ENCODE results near the gene SCUBE1. TPM values are rescaled to one million over a fixed set of nuclear protein-coding genes. Genes with fewer than 3 reads are reported as not detected.
A peak's percentile ranks its signal among the peaks of the same experiment; 100 is the strongest.

SCUBE1 gene
- total and polyA plus RNA-seq, 2 of the 8 experiments (the other 6 are each of a cell fraction or from before 2014, with no cell fraction given), result 2.3 to 4.9 TPM

- no peak overlapping the region for H3K27ac ChIP-seq (ENCODE audit: low read depth, low read length)
- H3K4me3 ChIP-seq (ENCODE audit: extremely low read depth in 1 of 4, insufficient read depth in 2 of 4, low read depth in 3 of 4, low read length in 4 of 4), result no peak overlapping the region
- peak overlapping the region; percentile 75; the same call in 1 of the 2 replicates for H2BK5ac ChIP-seq (ENCODE audit: low read depth, low read length)
- peak overlapping the region in 2 of 4 experiments; percentile 3 to 16; a peak in 2 of 7 replicates for H3K9ac ChIP-seq (replicated peaks in 1 of 4; ENCODE audit: extremely low read depth in 1 of 4, low read depth in 3 of 4, low read length in 3 of 4)
- H2AK5ac ChIP-seq (ENCODE audit: low read depth, low read length), result no peak overlapping the region; the same call in 1 of the 2 replicates
- H3K14ac ChIP-seq (ENCODE audit: insufficient read length), result no peak overlapping the region
- H3K9me3 ChIP-seq (ENCODE audit: insufficient read depth in 2 of 2, low read depth in 1 of 2, low read length in 1 of 2), result no peaks in the 10 kb centered on the region
- H3K79me1 ChIP-seq (ENCODE audit: low read depth, low read length), result no peaks in the 10 kb centered on the region
- CTCF ChIA-PET (ENCODE audit: partially characterized antibody), result interaction anchor here (0.8 to 6.1 kb wide), 14 partner anchors 8 to 203 kb away, joined by 3 to 42 read pairs (median 4); no protein-coding TSS in a partner anchor
- H4K8ac ChIP-seq (ENCODE audit: extremely low read depth, insufficient read depth, low read length), result no peak overlapping the region
- H4K5ac ChIP-seq (ENCODE audit: insufficient read length, low read depth, low read length), result no peak overlapping the region
- DNase-seq (ENCODE audit: low read depth in 1 of 2, low spot score in 2 of 2) (no peak), FAIRE-seq (no peak)
- no peak overlapping the region for H3K4ac ChIP-seq (replicated peaks; ENCODE audit: insufficient read length, low read depth, low read length)
- H4K20me1 ChIP-seq (replicated peaks in 1 of 2; ENCODE audit: control insufficient read depth in 1 of 2, insufficient read depth in 2 of 2, low read length in 2 of 2), result peaks cover 0 to 6% of the 10 kb centered on the region in 2 experiments
- no peak overlapping the region for H2BK15ac ChIP-seq (ENCODE audit: low read length)
- peak overlapping the region; percentile 40; the same call in 1 of the 2 replicates for H2BK20ac ChIP-seq (ENCODE audit: low read length)
- peak overlapping the region; percentile 72 for H2AFZ ChIP-seq (ENCODE audit: low read length)
- peaks cover 2 to 11% (median 4%) of the 10 kb centered on the region in 4 experiments; a peak in 6 of 7 replicates for H3K4me1 ChIP-seq (replicated peaks in 1 of 4; ENCODE audit: control insufficient read depth in 3 of 4, insufficient read depth in 4 of 4, low read length in 3 of 4)
- H2BK12ac ChIP-seq (ENCODE audit: low read depth, low read length), result peak overlapping the region; percentile 68; the same call in 1 of the 2 replicates
- H3K27me3 ChIP-seq (replicated peaks in 1 of 4; ENCODE audit: control insufficient read depth in 3 of 4, extremely low read depth in 1 of 4, insufficient read depth in 3 of 4, low read length in 3 of 4), result no peaks in the 10 kb centered on the region
- POLR2A ChIA-PET (ENCODE audit: partially characterized antibody), result interaction anchor here (0.6 to 1.1 kb wide), 3 partner anchors 10 to 1455 kb away, joined by 3 to 4 read pairs (median 4); no protein-coding TSS in a partner anchor
- no peak overlapping the region for H2BK120ac ChIP-seq (replicated peaks; ENCODE audit: low read depth, low read length)
- WGBS, 2 experiments (ENCODE audit: extremely low coverage in 1 of 2, insufficient coverage in 1 of 2, insufficient read length in 1 of 2, insufficient replicate concordance in 2 of 2, low coverage in 1 of 2, low lambda C conversion rate in 2 of 2, missing lambda C conversion rate in 1 of 2), result 74% methylated on average over 13 of the region's 13 CpGs; no CpG with 5 or more reads in 1 of the 2 experiments
- H3K4me2 ChIP-seq (ENCODE audit: insufficient read depth in 1 of 2, low read depth in 2 of 2, low read length in 2 of 2), result peak overlapping the region in 1 of 2 experiments; percentile 18; a peak in 1 of 4 replicates
- peaks cover 9% of the 10 kb centered on the region; the same call in 1 of the 2 replicates for H3K23me2 ChIP-seq (ENCODE audit: low read depth, low read length)
- H3K36me3 ChIP-seq (ENCODE audit: control insufficient read depth in 2 of 4, insufficient read depth in 4 of 4, low read length in 3 of 4), result no peaks in the 10 kb centered on the region
- no peak overlapping the region; the same call in 1 of the 2 replicates for H3K18ac ChIP-seq (ENCODE audit: extremely low read depth, low read length)
- no peak overlapping the region for H3K56ac ChIP-seq (replicated peaks; ENCODE audit: insufficient read length, low read depth, low read length)
- peak overlapping the region; percentile 57 for H4K91ac ChIP-seq (replicated peaks; ENCODE audit: insufficient read length, low read length)
- H3K79me2 ChIP-seq (ENCODE audit: control insufficient read depth in 1 of 2, insufficient read depth in 2 of 2, low read length in 2 of 2), result no peaks in the 10 kb centered on the region
- no peak overlapping the region for H3K23ac ChIP-seq (ENCODE audit: insufficient read length)
- TF ChIP-seq RXRA (IDR thresholded peaks at IDR 0.05; ENCODE audit: insufficient read depth, low read depth, low read length) (no peak), JUND (IDR thresholded peaks at IDR 0.05; ENCODE audit: low read length) (no peak), PHF8 (conservative IDR thresholded peaks at IDR 0.05; ENCODE audit: low read depth, low read length) (no peak), EP300 (IDR thresholded peaks at IDR 0.05; ENCODE audit: borderline replicate concordance in 1 of 2, low read depth in 2 of 2, low read length in 2 of 2) (no peak)
Observed at GRCh38 chr22:43202756-43203410, 140.3 kb downstream of the SCUBE1 start.
